GM18873 (cell line): Measurements from ENCODE around the gene SLC8A1.

ENCODE experiments used
- ATAC-seq: cut with Tn5 transposase; IDR thresholded peaks from one replicate; pipeline ENCODE4 v1.9.1; 2021; ENCODE audit warnings: mild to moderate bottlenecking, moderate library complexity, moderate number of reproducible peaks; ENCODE audit not compliant: unreplicated experiment, low FRiP score

SLC8A1 gene

GRCh38 chr2:40363231-40363630, 88.7 kb downstream of the SLC8A1 start:
- no peak for ATAC-seq

GRCh38 chr2:40361478-40361877, 90.4 kb downstream of the SLC8A1 start:
- no peak for ATAC-seq

- ATAC-seq = no peak
These were observed 91.2 kb downstream of the SLC8A1 start for GRCh38 chr2:40360652-40361051.

GRCh38 chr2:40359811-40360210, 92.1 kb downstream of the SLC8A1 start:
- ATAC-seq = no peak

GRCh38 chr2:40358783-40359182, 93.1 kb downstream of the SLC8A1 start:
- ATAC-seq = no peak

GRCh38 chr2:40357667-40358066, 94.2 kb downstream of the SLC8A1 start:
- ATAC-seq = no peak

- no peak for ATAC-seq
These were observed 96.4 kb downstream of the SLC8A1 start for GRCh38 chr2:40355451-40355850.

- no peak for ATAC-seq
These were observed 98.7 kb downstream of the SLC8A1 start for GRCh38 chr2:40353231-40353630.

GRCh38 chr2:40352703-40353099, 99.2 kb downstream of the SLC8A1 start:
- no peak for ATAC-seq

GRCh38 chr2:40352041-40352702, 99.7 kb downstream of the SLC8A1 start:
- no peak for ATAC-seq

GRCh38 chr2:40348665-40349064, 103.2 kb downstream of the SLC8A1 start:
- ATAC-seq = no peak

GRCh38 chr2:40348038-40348437, 103.9 kb downstream of the SLC8A1 start:
- no peak for ATAC-seq

- ATAC-seq = no peak
These were observed 105.1 kb downstream of the SLC8A1 start for GRCh38 chr2:40346535-40347354.

- ATAC-seq = no peak
These were observed 107.5 kb downstream of the SLC8A1 start for GRCh38 chr2:40344364-40344763.

- ATAC-seq = no peak
These were observed 108.0 kb downstream of the SLC8A1 start for GRCh38 chr2:40343902-40344301.

- no peak for ATAC-seq
These were observed 110.7 kb downstream of the SLC8A1 start for GRCh38 chr2:40341198-40341597.

- ATAC-seq = no peak
These were observed 112.9 kb downstream of the SLC8A1 start for GRCh38 chr2:40339026-40339425.

- no peak for ATAC-seq
These were observed 119.6 kb downstream of the SLC8A1 start for GRCh38 chr2:40332191-40332826.

- ATAC-seq = no peak
These were observed 121.8 kb downstream of the SLC8A1 start for GRCh38 chr2:40330096-40330495.

- ATAC-seq = no peak
These were observed 122.2 kb downstream of the SLC8A1 start for GRCh38 chr2:40329739-40330030.

- ATAC-seq = no peak
These were observed 126.8 kb downstream of the SLC8A1 start for GRCh38 chr2:40325116-40325515.

GRCh38 chr2:40324656-40325055, 127.2 kb downstream of the SLC8A1 start:
- ATAC-seq = no peak
